Measurements from ENCODE around the gene IFT122. TPM values are rescaled to one million over a fixed set of nuclear protein-coding genes. Genes with fewer than 3 reads are reported as not detected.
"Not testable (repeated sequence)": the region's sequence is repeated elsewhere in the genome, so short reads cannot be mapped to it uniquely, and the experiment has no call there.

IFT122 gene
- polyA plus RNA-seq, 1 experiment, result 27.8 TPM

GRCh38 chr3:129514110-129514509, 74.1 kb downstream of the IFT122 start:
- POLR2A ChIA-PET, result no interaction called here
- no peak for TF ChIP-seq CTCF (IDR thresholded peaks at IDR 0.05; ENCODE audit: insufficient read depth, low read depth, low read length)
- Histone ChIP-seq H3K27me3 (ENCODE audit: control insufficient read depth, insufficient read depth, low read length) (no peaks in the 10 kb centered on the region), H3K36me3 (ENCODE audit: control insufficient read depth, insufficient read depth, low read length) (peaks cover 1% of the 10 kb centered on the region; the same call in 1 of the 2 replicates), H3K4me3 (ENCODE audit: low read depth, low read length) (no peak overlapping the region)
- CTCF ChIA-PET, result no interaction called here
- no peak for DNase-seq (ENCODE audit: low read depth)

- H3K27me3 ChIP-seq (ENCODE audit: control insufficient read depth, insufficient read depth, low read length), result no peaks in the 10 kb centered on the region
- ChIA-PET CTCF (no interaction called here), POLR2A (no interaction called here)
- H3K4me3 ChIP-seq (ENCODE audit: low read depth, low read length), result no peak overlapping the region
- no peak for TF ChIP-seq CTCF (IDR thresholded peaks at IDR 0.05; ENCODE audit: insufficient read depth, low read depth, low read length)
- peaks cover 1% of the 10 kb centered on the region; the same call in 1 of the 2 replicates for H3K36me3 ChIP-seq (ENCODE audit: control insufficient read depth, insufficient read depth, low read length)
- DNase-seq (ENCODE audit: low read depth), result no peak
Observed at GRCh38 chr3:129514563-129514962, 74.5 kb downstream of the IFT122 start.

- H3K36me3 ChIP-seq (ENCODE audit: control insufficient read depth, insufficient read depth, low read length); CTCF ChIA-PET; POLR2A ChIA-PET; DNase-seq (ENCODE audit: low read depth); H3K27me3 ChIP-seq (ENCODE audit: control insufficient read depth, insufficient read depth, low read length); H3K4me3 ChIP-seq (ENCODE audit: low read depth, low read length): not testable (repeated sequence)
Observed at GRCh38 chr3:129515108-129515820, 75.2 kb downstream of the IFT122 start.

- H3K4me3 ChIP-seq (ENCODE audit: low read depth, low read length); H3K27me3 ChIP-seq (ENCODE audit: control insufficient read depth, insufficient read depth, low read length); DNase-seq (ENCODE audit: low read depth); POLR2A ChIA-PET; CTCF ChIA-PET; H3K36me3 ChIP-seq (ENCODE audit: control insufficient read depth, insufficient read depth, low read length): not testable (repeated sequence)
Observed at GRCh38 chr3:129515821-129516432, 75.9 kb downstream of the IFT122 start.

GRCh38 chr3:129517516-129517915, 77.5 kb downstream of the IFT122 start:
- no peak for DNase-seq (ENCODE audit: low read depth)
- H3K36me3 ChIP-seq (ENCODE audit: control insufficient read depth, insufficient read depth, low read length), result peaks cover 1% of the 10 kb centered on the region; the same call in 1 of the 2 replicates
- ChIA-PET CTCF (no interaction called here), POLR2A (no interaction called here)
- no peak overlapping the region for H3K4me3 ChIP-seq (ENCODE audit: low read depth, low read length)
- no peaks in the 10 kb centered on the region for H3K27me3 ChIP-seq (ENCODE audit: control insufficient read depth, insufficient read depth, low read length)
- no peak for TF ChIP-seq CTCF (IDR thresholded peaks at IDR 0.05; ENCODE audit: insufficient read depth, low read depth, low read length)

GRCh38 chr3:129518038-129518561, 78.1 kb downstream of the IFT122 start:
- TF ChIP-seq CTCF (IDR thresholded peaks at IDR 0.05; ENCODE audit: insufficient read depth, low read depth, low read length), result no peak
- DNase-seq (ENCODE audit: low read depth), result no peak
- Histone ChIP-seq H3K36me3 (ENCODE audit: control insufficient read depth, insufficient read depth, low read length) (peaks cover 1% of the 10 kb centered on the region; the same call in 1 of the 2 replicates), H3K4me3 (ENCODE audit: low read depth, low read length) (no peak overlapping the region), H3K27me3 (ENCODE audit: control insufficient read depth, insufficient read depth, low read length) (no peaks in the 10 kb centered on the region)
- ChIA-PET CTCF (no interaction called here), POLR2A (no interaction called here)
